OCI-LY3 (cell line): ENCODE results near the gene L3MBTL1.
A peak's percentile ranks its signal among the peaks of the same experiment; 100 is the strongest.

Experiments
- H2AFZ ChIP-seq: fragments of 200-600, 300-600 bp; shearing (Covaris generic); 2 replicates; pipeline ENCODE4 v1.6.0; 2014; ENCODE audit warnings: antibody characterized with exemption, low read depth, low read length
- H3K27ac ChIP-seq: fragments of 200-600, 300-600 bp; sonication (generic); 2 replicates; pipeline ENCODE4 v1.5.1; 2014; ENCODE audit warnings: mild to moderate bottlenecking, low read length, moderate library complexity, mixed read lengths
- H3K27me3 ChIP-seq: fragments of 200-600, 300-600 bp; sonication (generic); 2 replicates; pipeline ENCODE4 v1.6.1; 2014; ENCODE audit warnings: low read depth, low read length, mixed read lengths
- H3K36me3 ChIP-seq: fragments of 200-600, 300-600 bp; sonication (generic); replicated peaks from 2 replicates; pipeline ENCODE3; 2014; ENCODE audit warnings: low read depth, low read length, mixed read lengths
- H3K4me1 ChIP-seq: fragments of 300-600, 200-600 bp; sonication (generic); 2 replicates; pipeline ENCODE4 v1.6.1; 2014; ENCODE audit warnings: low read length, mixed read lengths
- H3K4me2 ChIP-seq: fragments of 200-600, 300-600 bp; sonication (generic); 2 replicates; pipeline ENCODE4 v1.6.1; 2014; ENCODE audit warnings: low read length, mixed read lengths
- H3K4me3 ChIP-seq: fragments of 300-600, 200-600 bp; sonication (generic); 2 replicates; pipeline ENCODE4 v1.5.1; 2014; ENCODE audit warnings: antibody characterized with exemption, mild to moderate bottlenecking, low read length, moderate library complexity
- H3K79me2 ChIP-seq: fragments of 300-600, 200-600 bp; shearing (Covaris generic); 2 replicates; pipeline ENCODE4 v1.6.1; 2014; ENCODE audit warnings: mild to moderate bottlenecking, low read length, mixed read lengths
- H3K9ac ChIP-seq: fragments of 300-600, 200-600 bp; shearing (Covaris generic); 2 replicates; pipeline ENCODE4 v1.6.0; 2014; ENCODE audit warnings: mild to moderate bottlenecking, low read length, moderate library complexity
- H3K9me3 ChIP-seq: fragments of 200-600, 300-600 bp; shearing (Covaris generic); 2 replicates; pipeline ENCODE4 v1.6.1; 2014; ENCODE audit warnings: low read length, mixed read lengths; ENCODE audit not compliant: insufficient read depth
- H4K20me1 ChIP-seq: fragments of 200-600, 300-600 bp; sonication (generic); 2 replicates; pipeline ENCODE4 v1.6.1; 2016; ENCODE audit warnings: low read length, mixed read lengths; ENCODE audit not compliant: insufficient read depth
- CTCF ChIP-seq: fragments of 200-600, 300-600 bp; sonication (generic); IDR thresholded peaks from 2 replicates; pipeline ENCODE4 v1.5.1; 2014; ENCODE audit warnings: antibody characterized with exemption, low read length, low read depth
- EZH2phosphoT487 ChIP-seq: fragments of 200-600 bp; shearing (Covaris generic); IDR thresholded peaks from 2 replicates; pipeline ENCODE4 v1.6.1; 2018; ENCODE audit warnings: antibody characterized with exemption, mixed run types, low read depth

Gene L3MBTL1

GRCh38 chr20:43513931-43514647, 6.6 kb downstream of the L3MBTL1 start:
- peak overlapping the region; percentile 55 for H3K27ac ChIP-seq
- H2AFZ ChIP-seq: peak overlapping the region; percentile 75; the same call in 1 of the 2 replicates
- H3K4me1 ChIP-seq: 0 out of 2 replicates have a peak, but pooled peaks cover 5% of the 10 kb centered on the region
- H4K20me1 ChIP-seq: no peaks in the 10 kb centered on the region
- H3K9ac ChIP-seq: peak overlapping the region; percentile 78
- H3K9me3 ChIP-seq: no peaks in the 10 kb centered on the region
- H3K4me3 ChIP-seq: peak overlapping the region; percentile 86
- peak; percentile 41 for TF ChIP-seq CTCF
- no peak for TF ChIP-seq EZH2phosphoT487
- H3K4me2 ChIP-seq: peak overlapping the region; percentile 74
- peaks cover 7% of the 10 kb centered on the region for H3K79me2 ChIP-seq
- peaks cover 3% of the 10 kb centered on the region for H3K36me3 ChIP-seq
- no peaks in the 10 kb centered on the region for H3K27me3 ChIP-seq

GRCh38 chr20:43514648-43514999, 7.1 kb downstream of the L3MBTL1 start:
- no peak; the same call in none of the 2 replicates for TF ChIP-seq CTCF
- no peak for TF ChIP-seq EZH2phosphoT487
- H3K9me3 ChIP-seq: no peaks in the 10 kb centered on the region
- H3K27me3 ChIP-seq: no peaks in the 10 kb centered on the region
- H3K27ac ChIP-seq: peak overlapping the region; percentile 55
- 0 out of 2 replicates have a peak, but pooled peaks cover 5% of the 10 kb centered on the region for H3K4me1 ChIP-seq
- peaks cover 3% of the 10 kb centered on the region for H3K36me3 ChIP-seq
- peak overlapping the region; percentile 78 for H3K9ac ChIP-seq
- peaks cover 7% of the 10 kb centered on the region for H3K79me2 ChIP-seq
- peak overlapping the region; percentile 43; the same call in 1 of the 2 replicates for H2AFZ ChIP-seq
- peak overlapping the region; percentile 74 for H3K4me2 ChIP-seq
- H4K20me1 ChIP-seq: no peaks in the 10 kb centered on the region
- peak overlapping the region; percentile 86 for H3K4me3 ChIP-seq

GRCh38 chr20:43515628-43516027, 8.1 kb downstream of the L3MBTL1 start:
- Histone ChIP-seq H3K4me3 (peak overlapping the region; percentile 86), H3K27ac (no peak overlapping the region), H3K4me2 (peak overlapping the region; percentile 74), H3K79me2 (peaks cover 7% of the 10 kb centered on the region), H4K20me1 (no peaks in the 10 kb centered on the region), H3K36me3 (peaks cover 10% of the 10 kb centered on the region), H3K27me3 (peaks cover 4% of the 10 kb centered on the region; the same call in 1 of the 2 replicates), H3K9ac (no peak overlapping the region), H3K4me1 (0 out of 2 replicates have a peak, but pooled peaks cover 5% of the 10 kb centered on the region), H2AFZ (no peak overlapping the region), H3K9me3 (0 out of 2 replicates have a peak, but pooled peaks cover 5% of the 10 kb centered on the region)
- TF ChIP-seq EZH2phosphoT487 (no peak), CTCF (no peak)

- Histone ChIP-seq H3K79me2 (peaks cover 7% of the 10 kb centered on the region), H3K4me1 (0 out of 2 replicates have a peak, but pooled peaks cover 5% of the 10 kb centered on the region), H3K27me3 (peaks cover 4% of the 10 kb centered on the region; the same call in 1 of the 2 replicates), H3K9ac (no peak overlapping the region), H2AFZ (no peak overlapping the region), H3K36me3 (peaks cover 10% of the 10 kb centered on the region), H3K4me3 (no peak overlapping the region), H3K4me2 (no peak overlapping the region), H3K9me3 (0 out of 2 replicates have a peak, but pooled peaks cover 5% of the 10 kb centered on the region), H4K20me1 (no peaks in the 10 kb centered on the region), H3K27ac (no peak overlapping the region)
- no peak for TF ChIP-seq EZH2phosphoT487
- no peak for TF ChIP-seq CTCF
Observed at GRCh38 chr20:43516251-43516824, 8.8 kb downstream of the L3MBTL1 start.
